22Rv1 (cell line): ENCODE measurements around the gene INTS11.

ENCODE experiments used
- CTCF ChIP-seq: fragments of 450-650 bp; IDR thresholded peaks from 2 replicates; pipeline ENCODE4 v1.5.1; 2017; ENCODE audit warnings: mild to moderate bottlenecking
- ZFX ChIP-seq: fragments of 450-650 bp; IDR thresholded peaks from 2 replicates; pipeline ENCODE4 v1.6.1; 2017; ENCODE audit warnings: antibody characterized with exemption, borderline replicate concordance

- TF ChIP-seq CTCF (no peak), ZFX (no peak)
Measured at GRCh38 chr1:1274299-1274930, 50.0 kb downstream of the INTS11 start.
